Activated CD4-positive, CD25-positive, alpha-beta regulatory T cell treated with anti-CD3 and anti-CD28 coated beads, Interleukin-2, amount 50 U/mL, for 16 hours (primary cell): ENCODE data around the gene PFKM.

ENCODE experiments used
- DNase-seq: peaks from one replicate; pipeline ENCODE4 v3.0.0-alpha.2; 2020; ENCODE audit warnings: low read depth, low spot score

PFKM gene

GRCh38 chr12:48187916-48188695 lies 68.9 kb downstream of the PFKM start:
- DNase-seq = no peak

DNA sequence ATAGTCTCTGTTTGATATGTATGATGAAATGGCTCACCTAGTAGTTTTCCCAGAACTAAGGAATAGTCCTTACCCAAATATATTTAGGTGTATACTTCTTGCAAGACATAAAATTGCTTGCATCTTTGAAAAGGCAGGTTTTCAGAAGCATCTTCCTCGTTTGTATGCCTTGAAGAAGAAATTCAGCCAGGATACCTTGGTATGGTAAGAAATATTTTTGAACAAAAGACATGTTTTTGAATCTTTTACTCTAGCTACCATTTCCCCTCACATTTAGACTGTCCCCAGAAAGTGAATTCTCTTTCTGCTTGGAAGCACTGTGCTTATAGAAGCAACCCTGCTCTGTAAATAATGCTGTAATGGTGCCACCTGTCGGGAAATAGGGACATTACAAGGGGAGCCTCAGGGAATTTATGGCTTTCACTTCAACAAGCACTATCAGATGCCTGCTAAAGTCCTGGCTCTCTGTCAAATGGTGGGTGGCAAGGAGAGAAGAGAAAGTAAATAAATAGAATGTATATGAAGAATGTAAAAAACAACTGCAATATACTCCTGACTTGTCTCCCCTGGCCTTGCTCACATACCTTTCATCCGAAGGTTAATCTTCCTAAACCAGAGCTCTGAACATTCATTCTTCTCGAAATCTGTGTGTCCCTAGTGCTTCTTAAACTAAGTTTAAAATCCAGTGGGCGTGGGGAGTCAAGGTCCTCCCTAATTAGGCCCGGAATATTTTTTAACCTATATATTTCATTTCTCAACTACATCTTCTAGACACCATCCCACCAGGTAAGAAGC lies 70.4 kb downstream of the PFKM start:
- DNase-seq = peak; percentile 54

DNA sequence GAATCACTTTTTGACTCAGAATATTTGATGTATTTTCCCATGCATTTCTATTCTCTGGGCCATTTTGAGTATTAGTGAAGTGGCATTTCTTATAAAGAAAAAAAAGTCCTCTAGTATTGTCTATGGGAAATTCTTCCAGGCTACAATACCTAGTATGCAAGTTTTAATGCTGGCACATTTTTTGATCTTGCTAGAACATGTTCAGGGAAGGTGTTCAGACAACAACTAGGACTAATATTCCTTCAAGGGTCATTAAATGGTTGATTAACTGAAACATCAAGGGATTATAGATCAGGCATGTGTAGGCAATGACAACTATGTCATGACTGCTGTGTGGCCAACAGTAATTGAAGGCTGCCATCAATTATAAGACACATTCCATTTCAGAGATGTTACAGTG lies 71.9 kb downstream of the PFKM start:
- no peak for DNase-seq

- DNase-seq = no peak
These were observed 73.7 kb downstream of the PFKM start for GRCh38 chr12:48192861-48193260.

DNA sequence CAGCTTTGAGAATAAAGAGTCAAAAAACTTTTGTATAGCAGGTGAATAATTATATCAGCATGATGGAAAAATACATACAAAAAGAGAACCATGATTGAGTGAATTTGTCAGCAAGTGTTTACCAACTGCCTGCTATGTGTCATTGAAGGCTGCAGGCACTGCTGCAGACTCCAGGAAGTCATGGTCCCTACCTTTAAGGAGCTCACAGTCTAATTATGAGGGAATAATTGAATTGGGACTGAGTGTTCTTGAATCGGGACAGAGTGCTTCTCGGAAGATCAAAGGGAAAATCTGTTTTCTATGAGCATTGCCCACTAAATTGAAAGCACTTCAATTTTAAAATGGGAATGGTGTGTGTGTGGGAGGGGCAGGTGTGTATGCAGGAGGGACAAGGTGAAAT lies 74.5 kb downstream of the PFKM start:
- DNase-seq = no peak

GRCh38 chr12:48194799-48195201 lies 75.6 kb downstream of the PFKM start:
- DNase-seq = no peak
